ENCODE measurements around the gene PXYLP1. TPM values are rescaled to one million over a fixed set of nuclear protein-coding genes. Genes with fewer than 3 reads are reported as not detected.
A peak's percentile ranks its signal among the peaks of the same experiment; 100 is the strongest.

PXYLP1 gene
- total RNA-seq, 3 donors from 2014 or later (not counting 1 experiment from before 2014, with no cell fraction given): 13.0 to 32.4 (median 21.7) TPM

- no peak for TF ChIP-seq CTCF (IDR thresholded peaks at IDR 0.05)
- Histone ChIP-seq H3K36me3 (ENCODE audit: control insufficient read depth, insufficient read depth, low read length) (peaks cover 8% of the 10 kb centered on the region), H3K27me3 (ENCODE audit: control insufficient read depth, insufficient read depth, low read length) (no peaks in the 10 kb centered on the region), H3K27ac (ENCODE audit: low read length) (no peak overlapping the region), H3K9me3 (ENCODE audit: control insufficient read depth, insufficient read depth, low read length) (no peaks in the 10 kb centered on the region), H3K4me3 (ENCODE audit: low read length) (no peak overlapping the region), H3K4me1 (ENCODE audit: control insufficient read depth, insufficient read depth, low read length) (peaks cover 29% of the 10 kb centered on the region)
- no peaks in the 10 kb centered on the region for H3K27me3 Mint-ChIP-seq (ENCODE audit: low read depth in 2 of 2)
- H3K36me3 Mint-ChIP-seq: no peaks in the 10 kb centered on the region
- intact Hi-C loops (cut with micrococcal nuclease): no loop called here
- ATAC-seq (no peak), DNase-seq (no peak)
- H3K4me3 Mint-ChIP-seq: no peak overlapping the region
- peak overlapping the region in 1 of 2 donors; percentile 22 for H3K27ac Mint-ChIP-seq
- peaks cover 21 to 23% of the 10 kb centered on the region in 2 donors for H3K4me1 Mint-ChIP-seq
- H3K9me3 Mint-ChIP-seq: no peaks in the 10 kb centered on the region
- WGBS (ENCODE audit: insufficient coverage): 87% methylated on average over 6 of the region's 6 CpGs
Measured at GRCh38 chr3:141277451-141277850, 45.8 kb downstream of the PXYLP1 start.

- H3K4me3 ChIP-seq (ENCODE audit: low read length): no peak overlapping the region
- ATAC-seq (no peak), DNase-seq (no peak)
- WGBS (ENCODE audit: insufficient coverage): 90% methylated on average over 17 of the region's 17 CpGs
- peaks cover 8% of the 10 kb centered on the region for H3K36me3 ChIP-seq (ENCODE audit: control insufficient read depth, insufficient read depth, low read length)
- no peaks in the 10 kb centered on the region for H3K27me3 ChIP-seq (ENCODE audit: control insufficient read depth, insufficient read depth, low read length)
- Mint-ChIP-seq H3K36me3 (no peaks in the 10 kb centered on the region), H3K4me3 (no peak overlapping the region), H3K27ac (no peak overlapping the region), H3K9me3 (no peaks in the 10 kb centered on the region), H3K4me1 (peaks cover 21 to 23% of the 10 kb centered on the region in 2 donors), H3K27me3 (ENCODE audit: low read depth in 2 of 2) (no peaks in the 10 kb centered on the region)
- H3K4me1 ChIP-seq (ENCODE audit: control insufficient read depth, insufficient read depth, low read length): peaks cover 29% of the 10 kb centered on the region
- no peak for TF ChIP-seq CTCF (IDR thresholded peaks at IDR 0.05)
- intact Hi-C loops (cut with micrococcal nuclease): loop anchor here (1.0 kb wide), 1 partner anchor 47 kb away; the partner anchor contains the start of gene PXYLP1
- H3K9me3 ChIP-seq (ENCODE audit: control insufficient read depth, insufficient read depth, low read length): no peaks in the 10 kb centered on the region
- no peak overlapping the region for H3K27ac ChIP-seq (ENCODE audit: low read length)
Measured at GRCh38 chr3:141278196-141279076, 46.8 kb downstream of the PXYLP1 start.

GRCh38 chr3:141279077-141279967, 47.7 kb downstream of the PXYLP1 start:
- Mint-ChIP-seq H3K4me3 (no peak overlapping the region), H3K27ac (no peak overlapping the region), H3K36me3 (no peaks in the 10 kb centered on the region), H3K27me3 (ENCODE audit: low read depth in 2 of 2) (no peaks in the 10 kb centered on the region), H3K4me1 (peaks cover 18 to 20% of the 10 kb centered on the region in 2 donors), H3K9me3 (no peaks in the 10 kb centered on the region)
- DNase-seq (peak in 1 of 2 donors; percentile 64), ATAC-seq (peak; percentile 42 to 77 (median 75))
- H3K36me3 ChIP-seq (ENCODE audit: control insufficient read depth, insufficient read depth, low read length): peaks cover 9% of the 10 kb centered on the region
- peak; percentile 60 for TF ChIP-seq CTCF (IDR thresholded peaks at IDR 0.05)
- H3K9me3 ChIP-seq (ENCODE audit: control insufficient read depth, insufficient read depth, low read length): no peaks in the 10 kb centered on the region
- H3K4me1 ChIP-seq (ENCODE audit: control insufficient read depth, insufficient read depth, low read length): peaks cover 22% of the 10 kb centered on the region
- intact Hi-C loops (cut with micrococcal nuclease): loop anchor here (1.0 kb wide), 1 partner anchor 48 kb away; the partner anchor contains the start of gene PXYLP1
- H3K4me3 ChIP-seq (ENCODE audit: low read length): no peak overlapping the region
- whole genome bisulfite sequencing (ENCODE audit: insufficient coverage): 62% methylated on average over 15 of the region's 16 CpGs
- no peak overlapping the region for H3K27ac ChIP-seq (ENCODE audit: low read length)
- no peaks in the 10 kb centered on the region for H3K27me3 ChIP-seq (ENCODE audit: control insufficient read depth, insufficient read depth, low read length)
